Measurements from ENCODE around the gene MGLL. TPM values are rescaled to one million over a fixed set of nuclear protein-coding genes. Genes with fewer than 3 reads are reported as not detected.

Gene MGLL
- total RNA-seq, 1 experiment from 2014 or later, result 6.8 TPM

DNA sequence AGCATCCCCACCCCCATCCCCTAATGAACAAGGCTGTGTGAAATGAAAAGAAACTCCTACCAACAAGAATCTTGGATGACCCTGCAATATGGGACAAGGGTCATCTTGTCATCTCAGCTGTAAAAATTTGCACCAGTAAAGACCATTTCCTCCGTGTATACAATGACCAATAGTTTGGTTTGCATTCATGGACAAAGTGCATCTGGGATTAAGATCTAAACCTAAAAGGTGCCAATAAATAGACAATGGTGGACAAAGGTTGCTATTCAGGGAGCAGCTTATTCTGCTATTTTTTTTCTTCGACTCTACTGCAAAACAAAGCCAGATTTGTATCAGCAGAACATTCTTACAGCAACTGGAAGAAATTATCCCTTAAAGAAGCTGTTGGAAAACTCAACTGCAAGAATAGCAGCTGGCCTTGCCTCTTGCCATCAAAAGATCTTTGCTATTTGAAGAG is 8.0 kb downstream of the MGLL start:
- ATAC-seq, result no peak
- ChIA-PET CTCF (no interaction called here), RAD21 (ENCODE audit: low non-redundant PET in 1 of 2, low total read pairs in 2 of 2, uncharacterized antibody in 2 of 2, unreplicated experiment in 2 of 2) (no interaction called here), POLR2A (interaction anchor here (0.8 kb wide), 1 partner anchor 11 kb away, joined by 4 read pairs; no protein-coding TSS in a partner anchor)
- no peak overlapping the region for H3K27ac ChIP-seq (ENCODE audit: low read depth, low read length)
- no peak for TF ChIP-seq EZH2phosphoT487 (IDR thresholded peaks at IDR 0.05; ENCODE audit: borderline replicate concordance)
- TF ChIP-seq EZH2 (IDR thresholded peaks at IDR 0.05), result no peak
- TF ChIP-seq, protein P1, sequence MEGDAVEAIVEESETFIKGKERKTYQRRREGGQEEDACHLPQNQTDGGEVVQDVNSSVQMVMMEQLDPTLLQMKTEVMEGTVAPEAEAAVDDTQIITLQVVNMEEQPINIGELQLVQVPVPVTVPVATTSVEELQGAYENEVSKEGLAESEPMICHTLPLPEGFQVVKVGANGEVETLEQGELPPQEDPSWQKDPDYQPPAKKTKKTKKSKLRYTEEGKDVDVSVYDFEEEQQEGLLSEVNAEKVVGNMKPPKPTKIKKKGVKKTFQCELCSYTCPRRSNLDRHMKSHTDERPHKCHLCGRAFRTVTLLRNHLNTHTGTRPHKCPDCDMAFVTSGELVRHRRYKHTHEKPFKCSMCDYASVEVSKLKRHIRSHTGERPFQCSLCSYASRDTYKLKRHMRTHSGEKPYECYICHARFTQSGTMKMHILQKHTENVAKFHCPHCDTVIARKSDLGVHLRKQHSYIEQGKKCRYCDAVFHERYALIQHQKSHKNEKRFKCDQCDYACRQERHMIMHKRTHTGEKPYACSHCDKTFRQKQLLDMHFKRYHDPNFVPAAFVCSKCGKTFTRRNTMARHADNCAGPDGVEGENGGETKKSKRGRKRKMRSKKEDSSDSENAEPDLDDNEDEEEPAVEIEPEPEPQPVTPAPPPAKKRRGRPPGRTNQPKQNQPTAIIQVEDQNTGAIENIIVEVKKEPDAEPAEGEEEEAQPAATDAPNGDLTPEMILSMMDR (IDR thresholded peaks at IDR 0.05 in 2 of 3, conservative IDR thresholded peaks at IDR 0.05 in 1 of 3; ENCODE audit: borderline replicate concordance in 1 of 3, insufficient read depth in 1 of 3, low read depth in 2 of 3, low read length in 2 of 3), result no peak
- TF ChIP-seq SP1 (IDR thresholded peaks at IDR 0.05; ENCODE audit: low read depth), result no peak
- H3K4me1 ChIP-seq (ENCODE audit: control insufficient read depth in 1 of 2, insufficient read depth in 2 of 2, low read length in 2 of 2), result peaks cover 18 to 46% of the 10 kb centered on the region in 2 experiments
- H3K9ac ChIP-seq (ENCODE audit: low read length), result no peak overlapping the region
- H3K36me3 ChIP-seq (ENCODE audit: control insufficient read depth in 1 of 2, insufficient read depth in 2 of 2, low read length in 2 of 2), result no peaks in the 10 kb centered on the region
- H3K27me3 ChIP-seq (ENCODE audit: insufficient read depth, low read length), result no peaks in the 10 kb centered on the region
- no TSS peak for BruUV-seq (replicated peaks)
- DNase-seq (ENCODE audit: low read depth, low spot score), result no peak
- H3K79me2 ChIP-seq (ENCODE audit: insufficient read depth, low read length), result no peaks in the 10 kb centered on the region
- intact Hi-C loops (cut with micrococcal nuclease), result no loop called here
- no peak overlapping the region for H2AFZ ChIP-seq (ENCODE audit: low read depth, low read length, poor library complexity, severe bottlenecking)
- no peaks in the 10 kb centered on the region for H3K9me2 ChIP-seq (ENCODE audit: insufficient read depth)
- no peak overlapping the region for H3K4me3 ChIP-seq (replicated peaks in 1 of 2; ENCODE audit: low read depth in 1 of 2, low read length in 2 of 2)
- H4K20me1 ChIP-seq (ENCODE audit: insufficient read depth), result no peaks in the 10 kb centered on the region
- no peak overlapping the region for H3K4me2 ChIP-seq (ENCODE audit: low read length)
- H3K9me3 ChIP-seq (ENCODE audit: control insufficient read depth in 1 of 2, insufficient read depth in 1 of 2, low read depth in 1 of 2, low read length in 2 of 2), result no peaks in the 10 kb centered on the region

- ATAC-seq (no peak), DNase-seq (ENCODE audit: low read depth, low spot score) (no peak)
- Histone ChIP-seq H4K20me1 (ENCODE audit: insufficient read depth) (no peaks in the 10 kb centered on the region), H3K9ac (ENCODE audit: low read length) (no peak overlapping the region), H3K79me2 (ENCODE audit: insufficient read depth, low read length) (no peaks in the 10 kb centered on the region), H3K4me1 (ENCODE audit: control insufficient read depth in 1 of 2, insufficient read depth in 2 of 2, low read length in 2 of 2) (peaks cover 6 to 24% of the 10 kb centered on the region in 2 experiments), H3K9me3 (ENCODE audit: control insufficient read depth in 1 of 2, insufficient read depth in 1 of 2, low read depth in 1 of 2, low read length in 2 of 2) (no peaks in the 10 kb centered on the region), H3K27ac (ENCODE audit: low read depth, low read length) (no peak overlapping the region), H3K9me2 (ENCODE audit: insufficient read depth) (no peaks in the 10 kb centered on the region), H3K4me2 (ENCODE audit: low read length) (no peak overlapping the region), H3K36me3 (ENCODE audit: control insufficient read depth in 1 of 2, insufficient read depth in 2 of 2, low read length in 2 of 2) (no peaks in the 10 kb centered on the region), H3K4me3 (replicated peaks in 1 of 2; ENCODE audit: low read depth in 1 of 2, low read length in 2 of 2) (no peak overlapping the region), H3K27me3 (ENCODE audit: insufficient read depth, low read length) (no peaks in the 10 kb centered on the region), H2AFZ (ENCODE audit: low read depth, low read length, poor library complexity, severe bottlenecking) (no peak overlapping the region)
- BruUV-seq (replicated peaks), result no TSS peak
- intact Hi-C loops (cut with micrococcal nuclease), result no loop called here
- ChIA-PET POLR2A (no interaction called here), CTCF (no interaction called here), RAD21 (ENCODE audit: low non-redundant PET in 1 of 2, low total read pairs in 2 of 2, uncharacterized antibody in 2 of 2, unreplicated experiment in 2 of 2) (no interaction called here)
- TF ChIP-seq, protein P2, sequence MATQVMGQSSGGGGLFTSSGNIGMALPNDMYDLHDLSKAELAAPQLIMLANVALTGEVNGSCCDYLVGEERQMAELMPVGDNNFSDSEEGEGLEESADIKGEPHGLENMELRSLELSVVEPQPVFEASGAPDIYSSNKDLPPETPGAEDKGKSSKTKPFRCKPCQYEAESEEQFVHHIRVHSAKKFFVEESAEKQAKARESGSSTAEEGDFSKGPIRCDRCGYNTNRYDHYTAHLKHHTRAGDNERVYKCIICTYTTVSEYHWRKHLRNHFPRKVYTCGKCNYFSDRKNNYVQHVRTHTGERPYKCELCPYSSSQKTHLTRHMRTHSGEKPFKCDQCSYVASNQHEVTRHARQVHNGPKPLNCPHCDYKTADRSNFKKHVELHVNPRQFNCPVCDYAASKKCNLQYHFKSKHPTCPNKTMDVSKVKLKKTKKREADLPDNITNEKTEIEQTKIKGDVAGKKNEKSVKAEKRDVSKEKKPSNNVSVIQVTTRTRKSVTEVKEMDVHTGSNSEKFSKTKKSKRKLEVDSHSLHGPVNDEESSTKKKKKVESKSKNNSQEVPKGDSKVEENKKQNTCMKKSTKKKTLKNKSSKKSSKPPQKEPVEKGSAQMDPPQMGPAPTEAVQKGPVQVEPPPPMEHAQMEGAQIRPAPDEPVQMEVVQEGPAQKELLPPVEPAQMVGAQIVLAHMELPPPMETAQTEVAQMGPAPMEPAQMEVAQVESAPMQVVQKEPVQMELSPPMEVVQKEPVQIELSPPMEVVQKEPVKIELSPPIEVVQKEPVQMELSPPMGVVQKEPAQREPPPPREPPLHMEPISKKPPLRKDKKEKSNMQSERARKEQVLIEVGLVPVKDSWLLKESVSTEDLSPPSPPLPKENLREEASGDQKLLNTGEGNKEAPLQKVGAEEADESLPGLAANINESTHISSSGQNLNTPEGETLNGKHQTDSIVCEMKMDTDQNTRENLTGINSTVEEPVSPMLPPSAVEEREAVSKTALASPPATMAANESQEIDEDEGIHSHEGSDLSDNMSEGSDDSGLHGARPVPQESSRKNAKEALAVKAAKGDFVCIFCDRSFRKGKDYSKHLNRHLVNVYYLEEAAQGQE (IDR thresholded peaks at IDR 0.05; ENCODE audit: low read depth), result no peak
- TF ChIP-seq ZBTB33 (IDR thresholded peaks at IDR 0.05; ENCODE audit: extremely low read depth, insufficient replicate concordance, low read length) (no peak), RAD21 (IDR thresholded peaks at IDR 0.05; ENCODE audit: low read depth) (no peak), ELF1 (IDR thresholded peaks at IDR 0.05; ENCODE audit: borderline replicate concordance, low read depth) (no peak), MAX (IDR thresholded peaks at IDR 0.05) (no peak), EGR1 (IDR thresholded peaks at IDR 0.05; ENCODE audit: low read depth) (no peak), YY1 (IDR thresholded peaks at IDR 0.05; ENCODE audit: extremely low read depth, insufficient replicate concordance, low read depth, low read length) (no peak), POLR2AphosphoS5 (IDR thresholded peaks at IDR 0.05; ENCODE audit: low read depth, low read length) (no peak)
Measured at GRCh38 chr3:127812151-127812550, 10.2 kb downstream of the MGLL start.
